ENCODE measurements around the gene NOL11. TPM values are rescaled to one million over a fixed set of nuclear protein-coding genes. Genes with fewer than 3 reads are reported as not detected.

The NOL11 gene
- total RNA-seq, 2 donors from 2014 or later: 18.6 to 18.9 TPM

DNA sequence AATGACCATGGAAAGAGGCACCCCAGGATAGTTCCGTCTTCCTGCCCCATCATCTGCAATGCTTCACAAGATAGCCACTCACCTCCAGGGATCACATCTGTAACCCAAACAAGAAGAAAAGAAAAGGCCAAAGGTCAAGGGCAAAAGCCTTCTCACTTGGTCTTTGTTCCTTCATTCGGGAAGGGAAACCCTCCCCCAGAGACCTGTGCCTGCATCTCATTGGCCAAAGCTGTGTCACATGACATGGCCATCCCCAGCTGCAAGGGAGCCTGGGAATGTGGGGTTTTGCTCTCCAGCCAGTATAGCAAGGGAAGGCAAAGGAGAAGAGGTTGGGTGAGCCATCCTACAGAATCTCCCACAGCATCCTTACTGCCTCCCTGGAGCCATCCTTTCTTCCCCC is 47.9 kb downstream of the NOL11 start:
- no peaks in the 10 kb centered on the region for H3K27me3 ChIP-seq
- no peaks in the 10 kb centered on the region for H3K36me3 ChIP-seq
- TF ChIP-seq, protein P1, sequence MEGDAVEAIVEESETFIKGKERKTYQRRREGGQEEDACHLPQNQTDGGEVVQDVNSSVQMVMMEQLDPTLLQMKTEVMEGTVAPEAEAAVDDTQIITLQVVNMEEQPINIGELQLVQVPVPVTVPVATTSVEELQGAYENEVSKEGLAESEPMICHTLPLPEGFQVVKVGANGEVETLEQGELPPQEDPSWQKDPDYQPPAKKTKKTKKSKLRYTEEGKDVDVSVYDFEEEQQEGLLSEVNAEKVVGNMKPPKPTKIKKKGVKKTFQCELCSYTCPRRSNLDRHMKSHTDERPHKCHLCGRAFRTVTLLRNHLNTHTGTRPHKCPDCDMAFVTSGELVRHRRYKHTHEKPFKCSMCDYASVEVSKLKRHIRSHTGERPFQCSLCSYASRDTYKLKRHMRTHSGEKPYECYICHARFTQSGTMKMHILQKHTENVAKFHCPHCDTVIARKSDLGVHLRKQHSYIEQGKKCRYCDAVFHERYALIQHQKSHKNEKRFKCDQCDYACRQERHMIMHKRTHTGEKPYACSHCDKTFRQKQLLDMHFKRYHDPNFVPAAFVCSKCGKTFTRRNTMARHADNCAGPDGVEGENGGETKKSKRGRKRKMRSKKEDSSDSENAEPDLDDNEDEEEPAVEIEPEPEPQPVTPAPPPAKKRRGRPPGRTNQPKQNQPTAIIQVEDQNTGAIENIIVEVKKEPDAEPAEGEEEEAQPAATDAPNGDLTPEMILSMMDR (IDR thresholded peaks at IDR 0.05): no peak
- no peak overlapping the region for H3K4me3 ChIP-seq
- no peak overlapping the region for H3K27ac ChIP-seq
- H3K4me1 ChIP-seq: no peaks in the 10 kb centered on the region
- no peaks in the 10 kb centered on the region for H3K9me3 ChIP-seq
- DNase-seq (ENCODE audit: low spot score): no peak

DNA sequence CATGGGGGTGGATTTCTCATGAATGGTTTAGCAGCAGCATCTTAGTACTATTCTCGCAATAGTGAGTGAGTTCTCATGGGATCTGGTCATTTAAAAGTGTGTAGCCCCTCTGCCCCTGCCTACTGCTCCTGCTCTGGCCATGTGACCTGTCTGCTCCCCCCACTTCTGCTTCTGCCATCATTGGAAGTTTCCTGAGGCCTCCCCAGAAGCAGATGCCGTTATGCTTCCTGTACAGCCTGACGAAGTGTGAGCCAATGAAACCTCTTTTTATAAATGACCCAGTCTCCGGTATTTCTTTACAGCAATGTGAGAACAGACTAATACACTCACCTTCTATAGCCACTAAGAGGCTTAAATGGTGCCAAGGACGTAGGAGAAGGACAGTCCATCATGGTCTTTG is 51.5 kb downstream of the NOL11 start:
- H3K36me3 ChIP-seq: no peaks in the 10 kb centered on the region
- DNase-seq (ENCODE audit: low spot score): no peak

DNA sequence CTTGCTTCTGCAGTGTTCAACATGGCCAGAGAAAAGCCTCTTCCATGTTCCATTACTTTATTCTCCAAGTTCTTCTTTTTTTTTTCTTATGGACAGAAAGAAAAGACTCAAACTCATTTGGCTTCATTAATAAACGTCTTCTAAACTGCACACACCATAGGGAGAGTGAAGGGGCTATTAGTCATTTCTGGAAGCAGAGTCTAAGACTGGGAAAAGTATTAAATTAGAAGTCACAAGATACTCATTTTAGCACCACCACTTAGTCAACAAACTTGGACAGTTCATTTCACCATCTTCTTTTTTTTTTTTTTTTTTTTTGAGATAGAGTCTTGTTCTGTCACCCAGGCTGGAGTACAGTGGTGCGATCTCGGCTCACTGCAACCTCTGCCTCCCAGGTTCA is 52.8 kb downstream of the NOL11 start:
- H3K27me3 ChIP-seq: no peaks in the 10 kb centered on the region
- no peaks in the 10 kb centered on the region for H3K4me1 ChIP-seq
- H3K9me3 ChIP-seq: no peaks in the 10 kb centered on the region
- no peak overlapping the region for H3K4me3 ChIP-seq
- DNase-seq (ENCODE audit: low spot score): no peak
- H3K27ac ChIP-seq: no peak overlapping the region
- TF ChIP-seq, protein P1 (IDR thresholded peaks at IDR 0.05): no peak
- no peaks in the 10 kb centered on the region for H3K36me3 ChIP-seq

More for the DNA sequence above, 51.5 kb downstream of the NOL11 start:
- no peaks in the 10 kb centered on the region for H3K4me1 ChIP-seq
- no peak overlapping the region for H3K27ac ChIP-seq
- no peak overlapping the region for H3K4me3 ChIP-seq
- no peaks in the 10 kb centered on the region for H3K27me3 ChIP-seq
- no peaks in the 10 kb centered on the region for H3K9me3 ChIP-seq
- TF ChIP-seq, protein P1 (IDR thresholded peaks at IDR 0.05): no peak

DNA sequence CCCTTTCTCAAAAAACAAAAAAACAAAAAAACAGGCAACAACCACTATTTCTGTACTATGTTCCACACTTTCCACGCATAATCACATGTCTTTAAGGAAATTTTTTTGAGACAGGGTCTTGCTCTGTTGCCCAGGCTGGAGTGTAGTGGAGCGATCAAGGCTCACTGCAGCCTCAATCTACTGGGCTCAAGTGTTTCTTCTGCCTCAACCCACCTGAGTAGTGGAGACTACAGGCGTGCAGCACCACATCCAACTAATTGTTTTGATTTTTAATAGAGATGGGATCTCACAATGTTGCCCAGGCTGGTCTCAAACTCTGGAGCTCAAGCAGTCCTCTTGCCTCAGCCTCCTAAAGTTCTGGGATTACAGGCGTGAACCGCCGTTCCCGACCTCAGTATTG is 54.9 kb downstream of the NOL11 start:
- H3K4me3 ChIP-seq: no peak overlapping the region
- no peak overlapping the region for H3K27ac ChIP-seq
- no peaks in the 10 kb centered on the region for H3K27me3 ChIP-seq
- TF ChIP-seq, protein P1 (IDR thresholded peaks at IDR 0.05): no peak
- DNase-seq (ENCODE audit: low spot score): no peak
- no peaks in the 10 kb centered on the region for H3K4me1 ChIP-seq
- H3K9me3 ChIP-seq: no peaks in the 10 kb centered on the region
- no peaks in the 10 kb centered on the region for H3K36me3 ChIP-seq

DNA sequence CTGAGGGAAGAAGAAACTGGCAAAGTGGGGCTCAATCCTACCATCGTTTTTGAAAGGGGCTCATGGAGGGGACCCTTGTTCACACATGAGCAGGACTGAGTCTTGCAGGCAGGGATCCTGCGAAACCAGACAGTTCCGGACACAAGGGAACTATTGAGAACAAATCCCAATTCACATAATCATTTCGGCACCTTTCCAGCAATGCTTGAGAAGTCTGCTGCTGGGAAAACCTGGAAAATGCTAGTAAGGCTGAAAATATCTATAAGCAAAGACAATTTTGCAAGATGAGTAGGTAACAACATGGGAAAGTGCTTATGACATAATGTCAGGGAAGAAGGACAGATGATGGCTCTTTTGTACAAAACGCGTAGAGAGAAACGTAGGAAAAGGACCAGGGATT is 55.5 kb downstream of the NOL11 start:
- no peaks in the 10 kb centered on the region for H3K36me3 ChIP-seq
- no peaks in the 10 kb centered on the region for H3K9me3 ChIP-seq
- H3K4me3 ChIP-seq: no peak overlapping the region
- no peak overlapping the region for H3K27ac ChIP-seq
- H3K4me1 ChIP-seq: no peaks in the 10 kb centered on the region
- no peak for DNase-seq (ENCODE audit: low spot score)
- TF ChIP-seq, protein P1 (IDR thresholded peaks at IDR 0.05): no peak
- no peaks in the 10 kb centered on the region for H3K27me3 ChIP-seq

DNA sequence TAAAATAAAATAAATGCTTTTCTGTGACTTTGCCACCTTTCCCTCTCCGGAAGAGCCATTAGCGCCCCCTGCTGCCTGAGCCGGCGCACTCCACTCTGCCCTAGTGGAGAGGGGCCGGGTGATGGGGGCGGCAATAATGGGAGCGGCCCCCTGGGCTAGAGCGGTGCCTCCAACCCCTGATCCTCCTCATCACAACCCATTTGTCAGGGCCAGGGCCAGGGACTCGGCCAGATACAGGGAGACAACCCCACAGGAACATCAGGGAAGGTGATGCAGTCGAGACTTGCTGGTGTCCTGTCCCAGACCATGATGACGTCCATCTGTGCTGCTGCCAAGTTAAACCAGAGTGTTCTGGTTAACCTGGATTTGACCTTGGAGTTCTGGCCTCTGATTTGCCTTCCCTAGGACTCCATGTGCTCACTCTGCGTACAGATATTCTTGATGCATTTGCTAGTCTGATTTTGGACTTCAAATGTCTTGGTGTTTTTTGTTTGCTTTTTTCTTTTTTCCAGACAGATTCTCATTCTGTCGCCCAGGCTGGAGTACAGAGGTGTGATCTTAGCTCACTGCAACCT is 61.4 kb downstream of the NOL11 start:
- peak; percentile 77 for DNase-seq (ENCODE audit: low spot score)
- TF ChIP-seq, protein P1 (IDR thresholded peaks at IDR 0.05): peak in 1 of 2 donors; percentile 59

More for the DNA sequence above, 61.4 kb downstream of the NOL11 start:
- no peaks in the 10 kb centered on the region for H3K27me3 ChIP-seq
- peak overlapping the region in 1 of 2 donors; percentile 6 for H3K27ac ChIP-seq
- H3K36me3 ChIP-seq: no peaks in the 10 kb centered on the region
- no peak overlapping the region for H3K4me3 ChIP-seq
- no peaks in the 10 kb centered on the region for H3K9me3 ChIP-seq
- H3K4me1 ChIP-seq: peaks cover 0 to 5% of the 10 kb centered on the region in 2 donors

Data from right atrium auricular region (tissue), 2 donors.